ENCODE measurements around the gene RBM44. TPM values are rescaled to one million over a fixed set of nuclear protein-coding genes. Genes with fewer than 3 reads are reported as not detected.
"Not testable (repeated sequence)": the region's sequence is repeated elsewhere in the genome, so short reads cannot be mapped to it uniquely, and the experiment has no call there.

RBM44 gene
- total RNA-seq, 1 donor from 2014 or later, result 0.41 TPM

DNA sequence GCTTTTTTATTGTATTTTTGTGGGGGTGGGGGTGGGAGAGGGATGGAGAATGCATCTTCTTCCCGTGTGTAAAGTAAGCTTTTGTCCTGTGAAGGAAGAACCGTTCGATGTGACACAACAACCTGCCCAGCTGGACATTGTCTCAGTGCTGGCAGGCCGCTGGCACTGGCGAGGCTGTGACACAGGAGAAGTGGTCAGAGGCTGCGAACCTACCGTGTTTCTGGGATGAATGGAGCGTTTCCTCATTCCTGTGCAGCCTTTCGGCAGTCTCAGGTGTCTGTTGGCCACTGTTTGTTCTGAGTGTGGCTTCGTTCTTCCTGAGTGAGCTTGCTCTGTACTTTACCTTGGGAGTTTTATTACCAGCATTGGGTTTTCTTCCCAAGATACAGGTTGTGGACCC, 68.9 kb downstream of the RBM44 start:
- H3K27ac Mint-ChIP-seq, result no peak overlapping the region
- H3K27me3 Mint-ChIP-seq, result peaks cover 17% of the 10 kb centered on the region
- H3K9me3 Mint-ChIP-seq, result no peaks in the 10 kb centered on the region
- peaks cover 28% of the 10 kb centered on the region for H3K4me1 Mint-ChIP-seq (ENCODE audit: unreplicated experiment)
- no peak for TF ChIP-seq CTCF (conservative IDR thresholded peaks at IDR 0.05)
- H3K4me3 Mint-ChIP-seq, result no peak overlapping the region
- no peak for DNase-seq (ENCODE audit: extremely low spot score, unreplicated experiment)
- peaks cover 3% of the 10 kb centered on the region for H3K36me3 Mint-ChIP-seq

GRCh38 chr2:237868074-237868473, 69.5 kb downstream of the RBM44 start:
- H3K4me3 Mint-ChIP-seq; H3K9me3 Mint-ChIP-seq; H3K36me3 Mint-ChIP-seq; DNase-seq (ENCODE audit: extremely low spot score, unreplicated experiment); H3K27ac Mint-ChIP-seq: not testable (repeated sequence)
- peaks cover 28% of the 10 kb centered on the region for H3K4me1 Mint-ChIP-seq (ENCODE audit: unreplicated experiment)
- H3K27me3 Mint-ChIP-seq, result peaks cover 17% of the 10 kb centered on the region

DNA sequence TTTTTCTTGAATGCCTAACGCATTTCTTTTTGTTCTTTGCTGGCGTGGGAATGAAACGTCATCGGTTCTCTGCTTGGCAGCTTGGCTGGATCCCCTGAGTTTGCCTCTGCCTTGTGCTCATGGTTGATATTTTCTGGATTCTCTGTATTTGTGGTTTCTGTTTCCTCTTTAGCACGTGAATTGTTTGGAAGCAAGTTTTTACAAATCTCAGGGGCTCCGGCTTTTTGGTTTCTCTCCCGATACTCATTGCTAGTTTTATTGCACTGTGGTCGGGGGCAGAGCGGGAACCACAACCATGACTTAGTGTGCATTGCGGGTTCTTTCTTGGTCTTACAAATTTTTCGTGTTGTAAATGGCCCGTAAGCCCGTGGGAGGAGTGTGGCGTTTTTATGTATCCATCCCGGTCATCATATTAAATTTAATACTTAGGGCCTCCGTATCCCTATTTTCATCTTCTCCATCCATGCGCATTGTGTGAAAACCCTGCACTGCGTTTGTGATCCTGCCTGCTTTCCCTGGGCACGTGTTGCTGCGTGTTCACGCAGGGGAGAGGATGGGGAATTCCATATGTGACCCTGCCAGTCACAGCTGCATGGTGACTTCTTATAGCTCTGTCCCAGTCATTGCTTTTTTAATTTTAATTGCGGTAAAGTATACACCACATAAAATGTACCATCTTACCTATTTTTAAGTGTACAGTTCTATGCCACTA, 70.2 kb downstream of the RBM44 start:
- no peaks in the 10 kb centered on the region for H3K9me3 Mint-ChIP-seq
- DNase-seq (ENCODE audit: extremely low spot score, unreplicated experiment), result no peak
- no peak for TF ChIP-seq CTCF (conservative IDR thresholded peaks at IDR 0.05)
- H3K27me3 Mint-ChIP-seq, result peaks cover 17% of the 10 kb centered on the region
- H3K4me3 Mint-ChIP-seq, result no peak overlapping the region
- no peak overlapping the region for H3K27ac Mint-ChIP-seq
- peaks cover 3% of the 10 kb centered on the region for H3K36me3 Mint-ChIP-seq
- peaks cover 33% of the 10 kb centered on the region for H3K4me1 Mint-ChIP-seq (ENCODE audit: unreplicated experiment)

- H3K4me1 Mint-ChIP-seq (ENCODE audit: unreplicated experiment), result peaks cover 33% of the 10 kb centered on the region
- H3K9me3 Mint-ChIP-seq, result no peaks in the 10 kb centered on the region
Measured at GRCh38 chr2:237869343-237870102, 70.9 kb downstream of the RBM44 start.

DNA sequence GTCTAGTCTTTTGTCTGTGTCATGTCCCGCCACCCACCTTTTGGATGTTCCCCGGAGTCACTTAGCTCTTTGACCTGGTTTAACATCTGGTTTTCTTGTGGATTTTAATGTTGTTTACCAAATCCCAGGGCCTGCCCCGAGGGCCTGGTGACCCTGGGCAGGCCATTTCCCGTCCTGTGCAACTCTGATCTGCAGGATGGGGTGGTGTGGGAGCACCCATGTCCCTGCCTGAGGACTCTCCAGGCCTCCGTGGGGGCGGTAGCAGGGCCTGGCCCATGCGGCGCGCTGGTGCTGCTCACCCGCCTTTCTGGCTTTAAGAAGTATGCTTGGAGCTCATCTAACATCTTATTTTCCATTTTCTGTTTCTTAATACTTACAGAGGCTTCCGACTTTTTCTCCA, 71.5 kb downstream of the RBM44 start:
- no peak overlapping the region for H3K27ac Mint-ChIP-seq
- no peaks in the 10 kb centered on the region for H3K9me3 Mint-ChIP-seq
- peaks cover 28% of the 10 kb centered on the region for H3K4me1 Mint-ChIP-seq (ENCODE audit: unreplicated experiment)
- no peak for DNase-seq (ENCODE audit: extremely low spot score, unreplicated experiment)
- TF ChIP-seq CTCF (conservative IDR thresholded peaks at IDR 0.05), result no peak
- H3K27me3 Mint-ChIP-seq, result peaks cover 13% of the 10 kb centered on the region
- H3K36me3 Mint-ChIP-seq, result peaks cover 3% of the 10 kb centered on the region
- H3K4me3 Mint-ChIP-seq, result no peak overlapping the region

More at GRCh38 chr2:237869343-237870102, 70.9 kb downstream of the RBM44 start:
- Mint-ChIP-seq H3K36me3 (peaks cover 3% of the 10 kb centered on the region), H3K27ac (no peak overlapping the region), H3K4me3 (no peak overlapping the region), H3K27me3 (peaks cover 17% of the 10 kb centered on the region)
- no peak for DNase-seq (ENCODE audit: extremely low spot score, unreplicated experiment)
- TF ChIP-seq CTCF (conservative IDR thresholded peaks at IDR 0.05), result no peak

Data from type B pancreatic cell (in vitro differentiated cells).